ENCODE measurements around the gene TMEM181.

- TF ChIP-seq CTCF (IDR thresholded peaks at IDR 0.05), result no peak
- TF ChIP-seq POLR2AphosphoS5 (IDR thresholded peaks at IDR 0.05; ENCODE audit: insufficient read depth in 1 of 2, low read depth in 1 of 2), result no peak
Measured at GRCh38 chr6:158654960-158655489, 95.1 kb downstream of the TMEM181 start.

All from vagina (tissue), 2 donors.